CMK (cell line): ENCODE measurements around the gene NKAIN4.
"Not testable (repeated sequence)": the region's sequence is repeated elsewhere in the genome, so short reads cannot be mapped to it uniquely, and the experiment has no call there.

Source experiments
- DNase-seq: peaks from one replicate; pipeline ENCODE4 v3.0.0-alpha.2; 2010; ENCODE audit warnings: low read depth

NKAIN4 gene

DNA sequence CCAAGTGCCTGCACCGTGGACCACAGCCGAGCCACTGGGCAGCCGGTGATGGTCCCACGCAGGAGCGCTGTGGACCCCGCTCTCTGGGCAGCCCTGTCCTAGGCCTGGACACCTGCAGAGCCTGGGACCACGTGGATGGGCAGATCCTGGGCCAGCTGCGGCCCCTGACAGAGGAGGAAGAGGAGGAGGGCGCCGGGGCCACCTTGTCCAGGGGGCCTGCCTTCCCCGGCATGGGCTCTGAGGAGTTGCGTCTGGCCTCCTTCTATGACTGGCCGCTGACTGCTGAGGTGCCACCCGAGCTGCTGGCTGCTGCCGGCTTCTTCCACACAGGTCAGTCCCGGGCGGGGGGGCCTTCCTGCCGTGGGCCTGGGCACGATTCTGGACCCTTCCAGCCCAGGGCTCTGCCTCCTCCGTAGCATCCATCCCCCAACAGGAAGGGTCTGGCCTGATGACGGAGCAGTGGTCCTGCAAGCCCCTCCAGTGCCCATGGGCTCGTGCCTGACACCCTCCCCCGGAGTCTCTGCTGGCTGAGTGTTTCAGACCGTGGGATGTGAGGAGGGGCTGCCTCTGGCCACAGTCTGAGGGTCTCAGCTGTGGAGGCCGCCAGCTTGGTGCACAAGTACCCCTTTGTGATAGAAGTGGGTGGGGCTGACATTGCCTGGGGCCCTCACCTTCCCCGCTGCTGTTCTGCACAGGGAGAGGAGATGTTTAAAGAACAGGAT lies 18.0 kb downstream of the NKAIN4 start:
- no peak for DNase-seq

- DNase-seq = no peak
These were observed 18.8 kb downstream of the NKAIN4 start, which contains the start of gene BIRC7 for GRCh38 chr20:63235399-63235983. TSS of gene BIRC7 (plus strand) at chr20:63235905. CDS start at chr20:63236097, 192 bp downstream.

DNA sequence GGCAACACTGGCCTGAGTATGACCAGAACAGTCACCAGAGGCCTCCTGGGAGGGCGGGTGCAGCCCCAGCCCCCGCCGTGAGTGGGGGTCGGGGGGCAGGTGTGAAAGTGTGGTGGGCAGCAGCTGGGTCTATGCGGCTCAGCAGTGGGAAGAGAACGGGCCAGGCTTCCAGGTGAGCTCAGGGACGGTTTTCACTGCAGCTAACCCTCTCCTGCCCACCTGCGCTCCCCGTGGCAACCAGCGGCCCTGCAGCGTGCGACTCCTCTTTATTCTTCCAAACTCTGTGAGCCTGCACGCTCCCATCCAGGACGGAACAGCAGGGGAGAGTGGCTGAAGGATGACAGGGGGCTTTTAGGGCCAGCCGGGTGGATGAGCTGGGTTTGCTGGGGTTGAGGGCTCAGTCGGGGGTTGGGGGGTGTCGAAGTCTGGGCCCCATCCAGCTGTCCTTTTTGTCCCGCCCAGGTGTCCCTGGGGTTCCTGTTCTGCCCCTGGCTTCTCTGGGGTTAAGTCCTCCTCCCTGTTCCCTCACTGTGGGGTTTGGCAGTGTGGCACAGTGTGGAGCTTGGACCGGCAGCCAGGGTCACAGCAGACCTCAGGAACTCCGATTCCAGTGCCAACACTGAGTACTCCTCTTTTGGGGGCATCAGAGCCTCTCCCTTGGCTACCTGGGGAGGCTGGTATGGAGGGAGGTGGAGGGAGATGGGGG lies 19.4 kb downstream of the NKAIN4 start:
- DNase-seq = no peak

- no peak for DNase-seq
These were observed 20.3 kb downstream of the NKAIN4 start for GRCh38 chr20:63233924-63234323.

DNA sequence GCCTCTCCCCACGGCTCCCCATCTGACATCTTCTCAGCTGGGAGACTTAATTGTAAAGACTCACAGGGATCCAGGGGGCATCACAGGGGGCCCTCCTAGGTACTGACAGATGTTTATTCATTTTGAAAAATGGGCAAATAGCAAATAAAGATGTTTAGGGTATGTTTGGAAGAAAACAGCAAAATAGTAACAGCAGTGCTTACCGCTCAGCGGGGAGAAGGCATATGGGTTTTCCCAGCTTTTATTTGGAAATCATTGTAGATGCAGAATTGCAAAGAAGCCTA lies 21.3 kb downstream of the NKAIN4 start:
- no peak for DNase-seq

GRCh38 chr20:63232235-63233060 lies 21.8 kb downstream of the NKAIN4 start:
- no peak for DNase-seq

GRCh38 chr20:63230800-63231268 lies 23.4 kb downstream of the NKAIN4 start:
- no peak for DNase-seq

GRCh38 chr20:63228806-63229205 lies 25.5 kb downstream of the NKAIN4 start:
- DNase-seq = no peak

DNA sequence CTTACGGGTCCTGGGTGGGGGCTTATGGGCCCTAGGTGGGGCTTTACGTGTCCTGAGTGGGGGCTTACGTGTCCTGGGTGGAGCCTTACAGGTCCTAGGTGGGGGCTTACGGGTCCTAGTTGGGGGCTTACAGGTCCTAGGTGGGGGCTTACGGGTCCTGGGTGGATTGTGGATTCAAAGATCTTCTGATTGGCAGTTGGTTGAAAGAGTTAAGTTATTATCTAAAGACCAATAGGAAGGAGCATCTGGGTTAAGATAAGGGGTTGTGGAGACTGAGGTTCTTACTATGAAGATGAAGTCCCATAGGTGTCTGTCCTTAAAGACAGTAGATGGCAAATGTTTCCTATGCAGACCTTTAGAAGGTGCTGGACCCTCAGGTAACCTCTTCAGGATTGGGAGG lies 27.0 kb downstream of the NKAIN4 start:
- DNase-seq = no peak

DNA sequence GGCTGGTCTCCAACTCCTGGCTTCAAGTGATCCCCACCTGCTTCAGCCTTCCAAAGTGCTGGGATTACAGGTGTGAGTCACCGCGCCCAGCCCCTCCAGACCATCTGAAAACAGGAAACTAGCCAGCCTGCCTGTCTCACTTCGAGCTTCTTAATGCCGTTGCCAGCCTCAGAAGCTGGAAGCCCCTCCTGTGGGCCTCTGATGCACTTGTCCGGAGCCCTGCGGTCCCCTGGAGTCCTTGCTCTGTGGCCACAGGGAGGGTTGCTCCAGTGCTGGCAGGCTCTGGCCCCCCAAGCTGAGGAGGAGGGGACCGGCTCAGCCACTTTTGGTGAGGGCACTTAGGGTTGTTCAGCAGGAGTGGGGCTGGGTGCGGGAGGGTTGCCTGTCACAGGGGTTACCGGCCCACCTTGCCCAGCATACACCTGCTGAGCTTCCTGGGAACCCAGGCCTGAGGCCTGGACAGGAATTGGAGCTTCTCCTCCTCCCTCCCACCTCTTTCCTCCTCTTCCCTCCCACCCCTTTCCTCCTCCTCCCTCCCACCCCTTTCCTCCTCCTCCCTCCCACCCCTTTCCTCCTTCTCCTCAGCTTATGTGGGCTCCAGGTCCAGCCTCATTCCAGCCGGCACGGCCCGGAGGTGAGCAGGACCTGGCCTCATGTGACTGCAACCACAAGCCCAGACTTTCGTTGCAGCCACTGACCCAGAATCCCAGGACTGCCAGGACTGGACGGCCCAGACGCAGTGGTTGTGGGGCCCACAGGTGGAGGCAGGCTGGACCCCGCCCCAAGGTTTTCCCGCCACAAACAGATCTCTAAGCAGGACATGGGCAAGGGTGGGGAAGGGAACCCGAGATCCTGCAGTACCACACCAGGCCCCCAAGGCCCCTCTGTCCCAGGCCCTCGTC lies 28.0 kb downstream of the NKAIN4 start:
- DNase-seq = no peak

GRCh38 chr20:63225082-63225454 lies 29.2 kb downstream of the NKAIN4 start:
- DNase-seq = no peak

DNA sequence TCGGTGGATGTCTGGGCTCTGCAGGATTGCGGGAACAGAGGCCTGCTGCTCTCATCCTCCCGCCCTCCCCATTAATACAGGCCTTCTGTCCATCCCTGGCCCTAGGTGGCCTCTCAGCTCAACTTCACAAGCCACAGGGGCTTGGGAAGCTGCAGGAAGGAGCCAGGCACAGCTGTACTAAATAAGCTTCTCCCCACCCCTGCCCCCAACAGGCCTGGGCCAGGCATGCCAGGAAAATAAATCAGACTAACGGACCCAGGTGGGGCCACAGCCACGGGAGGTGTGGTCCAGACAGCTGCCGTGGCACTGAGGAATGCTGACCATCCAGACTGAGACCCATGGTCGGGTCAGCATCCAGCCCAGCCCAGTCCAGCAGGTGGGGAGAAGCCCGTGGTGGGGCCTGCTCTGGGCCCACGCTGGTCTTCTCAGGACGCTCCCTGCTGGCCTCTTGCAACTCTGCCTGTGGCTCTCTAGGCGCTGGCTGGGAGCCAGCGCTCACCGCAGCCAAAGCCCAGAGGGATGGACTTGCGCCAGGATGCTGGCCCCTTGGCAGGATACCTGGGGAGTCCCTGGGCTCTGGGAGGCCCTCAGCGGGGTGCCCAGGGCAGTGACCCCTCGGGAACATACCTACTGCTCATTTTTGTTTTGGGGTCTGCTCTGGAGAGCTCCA lies 29.7 kb downstream of the NKAIN4 start:
- no peak for DNase-seq

- DNase-seq = no peak
These were observed 30.4 kb downstream of the NKAIN4 start for GRCh38 chr20:63223826-63224207.

- DNase-seq = no peak
These were observed 31.0 kb downstream of the NKAIN4 start for GRCh38 chr20:63223121-63223825.

- DNase-seq = no peak
These were observed 31.7 kb downstream of the NKAIN4 start for GRCh38 chr20:63222541-63222940.

GRCh38 chr20:63221400-63222053 lies 32.7 kb downstream of the NKAIN4 start:
- DNase-seq = not testable (repeated sequence)

DNA sequence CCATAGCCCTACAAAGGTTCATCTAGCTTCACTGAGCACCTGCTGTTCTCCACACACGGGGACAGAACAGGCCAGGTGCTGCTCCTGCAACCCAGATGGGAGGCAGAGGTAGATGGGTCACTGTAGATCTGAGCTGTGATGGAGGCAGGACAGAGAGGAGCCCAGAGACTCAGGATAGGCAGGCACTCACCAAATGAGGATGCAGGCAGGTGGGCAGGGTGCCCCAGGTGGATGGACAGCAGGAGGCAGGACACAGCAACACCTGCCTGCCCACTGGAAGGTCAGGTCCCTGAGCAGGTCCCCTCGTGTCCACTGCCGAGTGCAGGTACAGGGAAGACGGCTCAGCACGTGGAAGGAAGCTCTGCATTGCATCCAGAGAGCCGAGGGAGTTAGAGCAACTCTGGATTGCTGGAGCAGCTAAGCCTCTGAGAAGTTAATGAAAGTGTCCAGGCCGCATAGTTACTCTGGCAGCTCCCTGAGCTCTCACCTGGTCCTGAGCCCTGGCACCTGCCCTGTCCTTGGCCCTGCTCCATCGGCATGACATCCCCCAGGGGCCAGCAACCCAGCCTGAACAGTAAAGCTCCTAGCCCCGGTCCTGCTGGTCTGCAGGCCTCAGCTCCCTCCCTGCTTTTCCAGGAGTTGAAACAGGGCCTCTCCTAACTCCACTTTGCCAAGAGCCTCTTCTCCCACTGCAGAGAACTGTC lies 33.4 kb downstream of the NKAIN4 start:
- no peak for DNase-seq

- no peak for DNase-seq
These were observed 34.3 kb downstream of the NKAIN4 start for GRCh38 chr20:63219866-63220521.

DNA sequence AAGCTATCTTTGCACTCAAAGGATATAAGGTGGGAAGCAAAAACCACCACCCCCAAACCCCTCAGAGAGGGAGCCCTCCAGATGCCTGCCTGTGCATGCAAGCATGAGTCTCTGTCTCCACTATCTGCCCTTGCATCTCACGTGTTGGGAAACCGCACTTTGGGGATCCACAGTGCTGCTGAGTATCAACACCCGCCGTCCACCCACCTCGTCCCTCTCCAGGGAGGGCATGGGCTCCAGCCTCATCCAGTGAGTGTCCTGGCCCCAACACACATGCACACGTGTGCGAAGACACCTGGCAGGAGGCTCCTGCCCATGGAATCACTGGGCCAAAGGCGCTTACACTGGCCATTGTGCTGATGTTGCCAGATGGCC lies 34.8 kb downstream of the NKAIN4 start:
- DNase-seq = no peak
